Neural crest cell (in vitro differentiated cells): ENCODE measurements around the gene WDR13. TPM values are rescaled to one million over a fixed set of nuclear protein-coding genes. Genes with fewer than 3 reads are reported as not detected.

Source experiments
- DNase-seq: peaks from one replicate; pipeline ENCODE4 v3.0.0; 2021; ENCODE audit warnings: low read depth, mixed read lengths, low spot score
- H3K27ac Mint-ChIP-seq: one replicate; pipeline ENCODE4 v1.8.0; 2021; ENCODE audit warnings: mild to moderate bottlenecking, mixed read lengths; ENCODE audit not compliant: unreplicated experiment
- H3K27me3 Mint-ChIP-seq: 2 replicates; pipeline ENCODE4 v1.8.0; 2021; ENCODE audit warnings: low read depth, mild to moderate bottlenecking, mixed read lengths
- H3K36me3 Mint-ChIP-seq: 2 replicates; pipeline ENCODE4 v1.8.0; 2021; ENCODE audit warnings: low read depth, mild to moderate bottlenecking, mixed read lengths
- H3K4me1 Mint-ChIP-seq: 2 replicates; pipeline ENCODE4 v1.8.0; 2021; ENCODE audit warnings: mixed read lengths
- H3K4me3 Mint-ChIP-seq: one replicate; pipeline ENCODE4 v1.8.0; 2021; ENCODE audit warnings: mild to moderate bottlenecking, mixed read lengths
- H3K9me3 Mint-ChIP-seq: 2 replicates; pipeline ENCODE4 v1.8.0; 2021; ENCODE audit warnings: mixed read lengths
- CTCF ChIP-seq: fragments of 200-600 bp; sonication (generic); conservative IDR thresholded peaks from 2 replicates; pipeline ENCODE4 v1.5.0; 2021; ENCODE audit warnings: antibody characterized with exemption, mild to moderate bottlenecking
- total RNA-seq: library from RNA; stranded (reverse); gene quantifications from 2 replicates; pipeline ENCODE4 v1.2.1, GENCODE V29; 2021

The WDR13 gene
- total RNA-seq, 1 donor from 2014 or later: 75.3 TPM

GRCh38 chrX:48589482-48590162, 7.7 kb upstream of the WDR13 start:
- H3K9me3 Mint-ChIP-seq: no peaks in the 10 kb centered on the region
- TF ChIP-seq CTCF: no peak
- no peak for DNase-seq
- no peaks in the 10 kb centered on the region for H3K4me1 Mint-ChIP-seq
- no peak overlapping the region for H3K27ac Mint-ChIP-seq
- no peaks in the 10 kb centered on the region for H3K27me3 Mint-ChIP-seq
- peak overlapping the region; percentile 8 for H3K4me3 Mint-ChIP-seq
- H3K36me3 Mint-ChIP-seq: peaks cover 4% of the 10 kb centered on the region

GRCh38 chrX:48590203-48591103, 6.8 kb upstream of the WDR13 start:
- no peaks in the 10 kb centered on the region for H3K4me1 Mint-ChIP-seq
- peaks cover 4% of the 10 kb centered on the region for H3K36me3 Mint-ChIP-seq
- no peak for TF ChIP-seq CTCF
- H3K4me3 Mint-ChIP-seq: no peak overlapping the region
- H3K9me3 Mint-ChIP-seq: no peaks in the 10 kb centered on the region
- no peaks in the 10 kb centered on the region for H3K27me3 Mint-ChIP-seq
- DNase-seq: no peak
- H3K27ac Mint-ChIP-seq: peak overlapping the region; percentile 35

GRCh38 chrX:48591255-48591791, 6.0 kb upstream of the WDR13 start:
- Mint-ChIP-seq H3K27ac (no peak overlapping the region), H3K4me3 (no peak overlapping the region), H3K27me3 (no peaks in the 10 kb centered on the region), H3K4me1 (no peaks in the 10 kb centered on the region), H3K9me3 (no peaks in the 10 kb centered on the region), H3K36me3 (peaks cover 4% of the 10 kb centered on the region)
- DNase-seq: no peak
- no peak for TF ChIP-seq CTCF

- Mint-ChIP-seq H3K36me3 (peaks cover 4% of the 10 kb centered on the region), H3K27ac (no peak overlapping the region), H3K4me3 (no peak overlapping the region), H3K9me3 (peaks cover 2% of the 10 kb centered on the region), H3K4me1 (peaks cover 6% of the 10 kb centered on the region), H3K27me3 (no peaks in the 10 kb centered on the region)
- TF ChIP-seq CTCF: no peak
- no peak for DNase-seq
Measured at GRCh38 chrX:48592971-48593370, 4.3 kb upstream of the WDR13 start.

GRCh38 chrX:48595929-48596328, 1.4 kb upstream of the WDR13 start:
- Mint-ChIP-seq H3K4me3 (no peak overlapping the region), H3K36me3 (peaks cover 4% of the 10 kb centered on the region), H3K27me3 (no peaks in the 10 kb centered on the region), H3K27ac (no peak overlapping the region), H3K4me1 (peaks cover 11% of the 10 kb centered on the region), H3K9me3 (peaks cover 2% of the 10 kb centered on the region)
- TF ChIP-seq CTCF: no peak
- no peak for DNase-seq
